BE2C (cell line): Measurements from ENCODE around the gene DPH3.
A peak's percentile ranks its signal among the peaks of the same experiment; 100 is the strongest.

Experiments used
- DNase-seq: peaks from one replicate; pipeline ENCODE4 v3.0.0-alpha.2; 2020
- H3K27me3 ChIP-seq: fragments of 250-450 bp; sonication (Bioruptor Pico); 2 replicates; pipeline ENCODE4 v1.5.1; 2020; ENCODE audit warnings: mild to moderate bottlenecking
- H3K36me3 ChIP-seq: fragments of 250-450 bp; sonication (Bioruptor Pico); 2 replicates; pipeline ENCODE4 v1.5.1; 2020; ENCODE audit warnings: mild to moderate bottlenecking
- H3K4me1 ChIP-seq: fragments of 250-450 bp; sonication (Bioruptor Pico); 2 replicates; pipeline ENCODE4 v1.5.1; 2020
- H3K4me3 ChIP-seq: 2 replicates; pipeline ENCODE4 v1.5.1; 2011; ENCODE audit warnings: low read depth, low read length
- H3K9me3 ChIP-seq: fragments of 250-450 bp; sonication (Bioruptor Pico); 2 replicates; pipeline ENCODE4 v1.5.1; 2020
- TF ChIP-seq, protein P1 (sequence below): IDR thresholded peaks from 2 replicates; pipeline ENCODE4 v1.5.1; 2012; ENCODE audit warnings: mild to moderate bottlenecking, low read depth, low read length

DPH3 gene

DNA sequence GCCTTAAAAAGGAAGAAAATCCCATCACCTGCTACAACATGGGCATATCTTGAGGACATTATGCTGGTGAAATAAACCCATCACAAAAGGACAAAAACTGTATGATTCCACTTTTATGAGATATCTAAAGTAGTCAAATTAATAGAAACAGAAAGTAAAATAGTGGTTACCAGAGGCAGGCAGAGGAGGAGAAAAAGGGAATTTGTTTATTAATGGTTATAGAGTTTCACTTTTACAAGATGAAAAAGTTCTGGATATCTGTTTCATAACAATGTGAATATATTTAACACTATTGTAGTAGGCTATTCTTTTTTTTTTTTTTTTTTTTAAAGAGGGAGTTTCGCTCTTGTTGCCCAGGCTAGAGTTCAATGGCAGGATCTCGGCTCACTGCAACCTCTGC lies 40.4 kb downstream of the DPH3 start:
- no peaks in the 10 kb centered on the region for H3K27me3 ChIP-seq
- no peak for DNase-seq
- TF ChIP-seq, protein P1, sequence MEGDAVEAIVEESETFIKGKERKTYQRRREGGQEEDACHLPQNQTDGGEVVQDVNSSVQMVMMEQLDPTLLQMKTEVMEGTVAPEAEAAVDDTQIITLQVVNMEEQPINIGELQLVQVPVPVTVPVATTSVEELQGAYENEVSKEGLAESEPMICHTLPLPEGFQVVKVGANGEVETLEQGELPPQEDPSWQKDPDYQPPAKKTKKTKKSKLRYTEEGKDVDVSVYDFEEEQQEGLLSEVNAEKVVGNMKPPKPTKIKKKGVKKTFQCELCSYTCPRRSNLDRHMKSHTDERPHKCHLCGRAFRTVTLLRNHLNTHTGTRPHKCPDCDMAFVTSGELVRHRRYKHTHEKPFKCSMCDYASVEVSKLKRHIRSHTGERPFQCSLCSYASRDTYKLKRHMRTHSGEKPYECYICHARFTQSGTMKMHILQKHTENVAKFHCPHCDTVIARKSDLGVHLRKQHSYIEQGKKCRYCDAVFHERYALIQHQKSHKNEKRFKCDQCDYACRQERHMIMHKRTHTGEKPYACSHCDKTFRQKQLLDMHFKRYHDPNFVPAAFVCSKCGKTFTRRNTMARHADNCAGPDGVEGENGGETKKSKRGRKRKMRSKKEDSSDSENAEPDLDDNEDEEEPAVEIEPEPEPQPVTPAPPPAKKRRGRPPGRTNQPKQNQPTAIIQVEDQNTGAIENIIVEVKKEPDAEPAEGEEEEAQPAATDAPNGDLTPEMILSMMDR = no peak
- H3K9me3 ChIP-seq = no peaks in the 10 kb centered on the region
- no peaks in the 10 kb centered on the region for H3K36me3 ChIP-seq
- H3K4me1 ChIP-seq = no peaks in the 10 kb centered on the region
- H3K4me3 ChIP-seq = no peak overlapping the region

DNA sequence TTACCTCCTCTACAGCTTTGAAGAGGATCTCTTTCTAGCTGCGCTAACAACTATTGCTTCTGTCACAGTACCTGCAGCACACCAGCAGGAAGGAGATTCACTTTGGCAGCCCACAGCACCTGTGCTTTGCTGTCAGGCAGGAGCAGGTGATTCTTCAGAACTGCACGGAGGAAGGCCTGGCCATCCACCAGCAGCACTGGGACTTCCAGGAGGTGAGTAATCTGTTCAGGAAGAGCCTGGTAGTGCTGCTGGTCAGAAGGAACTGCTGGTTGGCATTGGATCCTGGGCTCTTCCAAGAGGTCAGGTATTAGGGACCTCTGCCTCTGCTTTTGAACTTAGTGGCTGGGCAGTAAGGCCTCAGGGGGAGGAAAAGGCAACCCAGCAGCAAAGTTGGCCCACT lies 42.2 kb downstream of the DPH3 start:
- no peaks in the 10 kb centered on the region for H3K4me1 ChIP-seq
- no peak overlapping the region for H3K4me3 ChIP-seq
- TF ChIP-seq, protein P1 = no peak
- no peaks in the 10 kb centered on the region for H3K27me3 ChIP-seq
- no peak for DNase-seq
- H3K9me3 ChIP-seq = no peaks in the 10 kb centered on the region
- H3K36me3 ChIP-seq = no peaks in the 10 kb centered on the region

DNA sequence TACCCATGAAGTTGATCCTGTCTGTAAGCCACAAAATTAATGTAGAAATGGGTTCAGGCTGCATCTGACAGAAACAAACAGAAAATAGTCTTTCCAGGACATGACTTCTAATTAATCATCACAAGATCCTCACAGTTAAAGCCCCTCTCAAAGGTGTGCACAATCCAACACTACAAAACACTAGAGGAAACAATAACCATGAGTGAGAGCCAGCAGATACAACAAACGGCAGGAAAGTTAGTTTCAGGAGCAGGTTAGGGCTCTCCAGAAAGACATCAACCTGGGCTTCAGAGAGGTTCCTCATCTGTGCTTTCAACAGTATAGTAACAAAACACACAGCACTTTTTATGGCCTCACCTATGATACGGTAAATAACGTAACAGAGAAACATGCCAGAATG lies 42.8 kb downstream of the DPH3 start:
- Histone ChIP-seq H3K27me3 (no peaks in the 10 kb centered on the region), H3K4me1 (no peaks in the 10 kb centered on the region), H3K9me3 (no peaks in the 10 kb centered on the region), H3K4me3 (no peak overlapping the region), H3K36me3 (no peaks in the 10 kb centered on the region)
- no peak for DNase-seq
- TF ChIP-seq, protein P1 = no peak

DNA sequence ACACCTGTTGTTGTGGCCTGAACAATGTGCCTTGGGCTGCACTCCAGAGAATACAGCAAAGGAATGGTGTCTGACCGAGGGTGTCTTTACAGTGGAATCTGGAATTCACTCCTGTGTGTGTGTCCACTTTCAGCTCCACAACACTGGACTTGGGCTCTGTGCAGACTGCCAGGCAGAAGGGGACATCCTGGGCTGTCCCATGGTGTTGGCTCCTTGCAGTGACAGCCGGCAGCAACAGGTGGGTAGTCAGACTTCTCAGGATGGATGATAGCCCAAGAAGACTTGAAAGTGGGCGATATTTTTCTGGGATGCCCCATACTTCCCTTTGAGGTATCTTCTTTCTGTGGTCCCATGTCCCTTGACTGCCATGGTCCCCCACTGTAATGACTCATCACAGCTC lies 45.0 kb downstream of the DPH3 start:
- H3K36me3 ChIP-seq = no peaks in the 10 kb centered on the region
- H3K27me3 ChIP-seq = no peaks in the 10 kb centered on the region
- DNase-seq = no peak
- no peaks in the 10 kb centered on the region for H3K9me3 ChIP-seq
- no peak overlapping the region for H3K4me3 ChIP-seq
- no peaks in the 10 kb centered on the region for H3K4me1 ChIP-seq
- TF ChIP-seq, protein P1 = no peak

DNA sequence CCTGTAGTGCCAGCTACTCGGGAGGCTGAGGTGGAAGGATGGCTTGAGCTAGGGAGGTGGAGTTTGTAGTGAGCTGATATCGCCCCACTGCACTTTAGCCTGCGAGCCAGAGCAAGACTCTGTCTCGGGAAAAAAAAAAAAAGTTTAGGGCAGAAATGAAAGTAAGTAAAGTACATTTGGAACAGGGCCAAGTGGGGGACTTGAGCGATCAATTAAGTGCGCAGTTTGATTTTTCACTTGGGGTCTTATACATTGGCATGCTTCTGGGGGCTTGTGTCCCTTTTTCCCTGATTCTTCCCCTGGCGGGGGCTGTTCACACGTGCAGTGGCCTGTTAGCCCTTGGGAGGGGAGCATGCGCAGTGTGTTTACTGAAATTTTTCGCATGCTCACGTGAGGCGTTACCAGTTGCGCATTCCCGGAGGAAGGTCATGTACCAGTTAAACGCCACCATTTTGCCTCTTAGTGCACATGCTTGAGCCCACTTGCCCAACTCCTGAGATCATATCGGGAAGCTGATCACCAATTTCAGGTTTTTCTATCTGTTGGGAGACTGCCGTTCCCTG lies 48.3 kb downstream of the DPH3 start:
- DNase-seq = peak; percentile 12
- TF ChIP-seq, protein P1 = no peak
- Histone ChIP-seq H3K4me1 (no peaks in the 10 kb centered on the region), H3K4me3 (peak overlapping the region; percentile 38), H3K9me3 (no peaks in the 10 kb centered on the region), H3K27me3 (no peaks in the 10 kb centered on the region), H3K36me3 (no peaks in the 10 kb centered on the region)

DNA sequence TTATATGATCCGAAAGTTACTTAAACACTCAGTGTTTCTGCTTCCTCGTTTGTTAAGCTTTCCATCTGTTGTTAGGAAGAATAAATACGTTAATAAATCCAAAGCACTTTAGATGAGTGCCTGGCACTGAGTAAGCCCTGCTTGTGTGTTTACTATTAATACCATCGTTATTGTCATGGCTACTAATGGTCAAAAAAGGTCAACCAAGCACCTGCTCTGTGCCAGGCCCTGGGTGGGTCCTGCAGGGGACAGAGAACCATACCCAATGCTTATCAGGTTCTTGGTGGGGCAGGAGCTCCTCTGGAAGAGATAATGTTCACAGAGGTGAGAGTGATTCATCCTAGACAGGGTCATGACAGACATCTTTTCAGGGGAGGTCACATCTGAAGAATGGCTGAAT lies 50.4 kb downstream of the DPH3 start:
- Histone ChIP-seq H3K4me3 (no peak overlapping the region), H3K9me3 (no peaks in the 10 kb centered on the region), H3K27me3 (no peaks in the 10 kb centered on the region), H3K36me3 (no peaks in the 10 kb centered on the region), H3K4me1 (no peaks in the 10 kb centered on the region)
- DNase-seq = no peak
- TF ChIP-seq, protein P1 = no peak
